H1 (cell line): Measurements from ENCODE around the gene AZI2. TPM values are rescaled to one million over a fixed set of nuclear protein-coding genes. Genes with fewer than 3 reads are reported as not detected.

Source experiments
- CTCF ChIA-PET: fragments of 300-600 bp; sonication (Branson Sonifier 250); formaldehyde crosslinking; loops from one replicate; lab custom pipeline; 2021; ENCODE audit not compliant: partially characterized antibody; lab: Charles Lee
- POLR2A ChIA-PET: fragments of 300-600 bp; sonication (Branson Sonifier 250); formaldehyde crosslinking; loops from one replicate; lab custom pipeline; 2021; ENCODE audit warnings: inconsistent platforms; ENCODE audit not compliant: partially characterized antibody; lab: Charles Lee
- DNase-seq, 2 experiments: peaks; one replicate each; pipeline versions ENCODE4 v3.0.0 to v3.0.0-alpha.2; 2010 to 2022; ENCODE audit warnings: low spot score in 2 of 2, low read depth in 1 of 2, mixed read lengths in 1 of 2
- FAIRE-seq: peaks from 2 replicates; lab custom pipeline; 2011; peaks lifted over from hg19 to GRCh38; lab: Jason Lieb, UNC
- H2AFZ ChIP-seq: 2 replicates; pipeline ENCODE4 v1.8.1; 2012; ENCODE audit warnings: low read length, inconsistent platforms
- H2AK5ac ChIP-seq: 2 replicates; pipeline ENCODE4 v1.6.1; 2013; ENCODE audit warnings: low read depth, low read length
- H2BK120ac ChIP-seq: replicated peaks from 2 replicates; pipeline ENCODE3; 2013; ENCODE audit warnings: low read depth, low read length, inconsistent platforms
- H2BK12ac ChIP-seq: 2 replicates; pipeline ENCODE4 v1.6.1; 2013; ENCODE audit warnings: low read depth, low read length
- H2BK15ac ChIP-seq: 2 replicates; pipeline ENCODE4 v1.6.1; 2013; ENCODE audit warnings: low read length
- H2BK20ac ChIP-seq: 2 replicates; pipeline ENCODE4 v1.6.1; 2013; ENCODE audit warnings: low read length
- H2BK5ac ChIP-seq: 2 replicates; pipeline ENCODE4 v1.6.1; 2013; ENCODE audit warnings: low read depth, low read length
- H3K14ac ChIP-seq: 2 replicates; pipeline ENCODE4 v1.6.1; 2013; ENCODE audit warnings: inconsistent platforms; ENCODE audit not compliant: insufficient read length
- H3K18ac ChIP-seq: 2 replicates; pipeline ENCODE4 v1.6.1; 2013; ENCODE audit warnings: low read length; ENCODE audit errors: extremely low read depth
- H3K23ac ChIP-seq: 2 replicates; pipeline ENCODE4 v1.6.1; 2013; ENCODE audit warnings: inconsistent platforms; ENCODE audit not compliant: insufficient read length
- H3K23me2 ChIP-seq: 2 replicates; pipeline ENCODE4 v1.6.1; 2013; ENCODE audit warnings: low read depth, low read length
- H3K27ac ChIP-seq: 2 replicates; pipeline ENCODE4 v1.6.1; 2011; ENCODE audit warnings: low read depth, low read length, inconsistent platforms
- H3K27me3 ChIP-seq, 4 experiments: replicated peaks in 1 of 4; 1 replicate in 1 of 4; 2 replicates in 3 of 4; pipeline versions ENCODE4 v1.6.1 to v1.8.1; 2011 to 2013; ENCODE audit warnings: low read length in 3 of 4, mild to moderate bottlenecking in 3 of 4, inconsistent platforms in 2 of 4, mixed read lengths in 2 of 4, moderate library complexity in 1 of 4; ENCODE audit not compliant: control insufficient read depth in 3 of 4, insufficient read depth in 3 of 4; ENCODE audit errors: extremely low read depth in 1 of 4
- H3K36me3 ChIP-seq, 4 experiments: 2 replicates each; pipeline versions ENCODE4 v1.6.1 to v1.8.1; 2011 to 2013; ENCODE audit warnings: mild to moderate bottlenecking in 4 of 4, low read length in 3 of 4, moderate library complexity in 2 of 4, control low read depth in 1 of 4, inconsistent platforms in 1 of 4; ENCODE audit not compliant: insufficient read depth in 4 of 4, control insufficient read depth in 2 of 4
- H3K4ac ChIP-seq: replicated peaks from 2 replicates; pipeline ENCODE3; 2013; ENCODE audit warnings: low read length, low read depth, mixed read lengths, inconsistent platforms; ENCODE audit not compliant: insufficient read length
- H3K4me1 ChIP-seq, 4 experiments: replicated peaks in 1 of 4; 1 replicate in 1 of 4; 2 replicates in 3 of 4; pipeline versions ENCODE4 v1.6.1 to v1.8.1; 2011 to 2013; ENCODE audit warnings: low read length in 3 of 4, inconsistent platforms in 2 of 4, mixed read lengths in 1 of 4; ENCODE audit not compliant: insufficient read depth in 4 of 4, control insufficient read depth in 3 of 4
- H3K4me2 ChIP-seq, 2 experiments: 2 replicates each; pipeline versions ENCODE4 v1.6.1 to v1.8.1; 2011 to 2013; ENCODE audit warnings: low read depth in 2 of 2, low read length in 2 of 2, control low read depth in 1 of 2, inconsistent platforms in 1 of 2, mild to moderate bottlenecking in 1 of 2; ENCODE audit not compliant: insufficient read depth in 1 of 2
- H3K4me3 ChIP-seq, 4 experiments: fragments of 200-600, 300-600 bp in 1 of 4; sonication (generic), shearing (Covaris generic), sonication (Bioruptor Twin) in 1 of 4; 2 replicates each; pipeline versions ENCODE4 v1.5.1 to v1.8.1; 2011 to 2016; ENCODE audit warnings: low read length in 4 of 4, low read depth in 3 of 4, control low read depth in 2 of 4, inconsistent platforms in 2 of 4, mild to moderate bottlenecking in 2 of 4, mixed read lengths in 1 of 4, moderate library complexity in 1 of 4; ENCODE audit not compliant: insufficient read depth in 2 of 4; ENCODE audit errors: extremely low read depth in 1 of 4
- H3K56ac ChIP-seq: replicated peaks from 2 replicates; pipeline ENCODE3; 2013; ENCODE audit warnings: low read depth, mild to moderate bottlenecking, mixed read lengths, low read length, inconsistent platforms; ENCODE audit not compliant: insufficient read length
- H3K79me1 ChIP-seq: 2 replicates; pipeline ENCODE4 v1.6.1; 2013; ENCODE audit warnings: low read depth, low read length, control low read depth
- H3K79me2 ChIP-seq, 2 experiments: 2 replicates each; pipeline versions ENCODE4 v1.6.1 to v1.8.1; 2012 to 2013; ENCODE audit warnings: low read length in 2 of 2, mild to moderate bottlenecking in 2 of 2, inconsistent platforms in 1 of 2; ENCODE audit not compliant: insufficient read depth in 2 of 2, control insufficient read depth in 1 of 2
- H3K9ac ChIP-seq, 4 experiments: replicated peaks in 1 of 4; 1 replicate in 1 of 4; 2 replicates in 3 of 4; pipeline versions ENCODE4 v1.6.1 to v1.8.1; 2011 to 2013; ENCODE audit warnings: low read depth in 3 of 4, low read length in 3 of 4, control low read depth in 2 of 4, mild to moderate bottlenecking in 2 of 4, moderate library complexity in 2 of 4, inconsistent platforms in 1 of 4; ENCODE audit errors: extremely low read depth in 1 of 4
- H3K9me3 ChIP-seq, 2 experiments: 2 replicates each; pipeline versions ENCODE4 v1.6.1 to v1.8.1; 2012 to 2013; ENCODE audit warnings: mild to moderate bottlenecking in 2 of 2, moderate library complexity in 2 of 2, control low read depth in 1 of 2, inconsistent platforms in 1 of 2, low read depth in 1 of 2, low read length in 1 of 2, mixed read lengths in 1 of 2; ENCODE audit not compliant: insufficient read depth in 2 of 2
- H4K20me1 ChIP-seq, 2 experiments: replicated peaks in 1 of 2; 2 replicates each; pipeline versions ENCODE3 to v1.8.1; 2011 to 2013; ENCODE audit warnings: inconsistent platforms in 2 of 2, low read length in 2 of 2, mild to moderate bottlenecking in 1 of 2; ENCODE audit not compliant: insufficient read depth in 2 of 2, control insufficient read depth in 1 of 2
- H4K5ac ChIP-seq: 2 replicates; pipeline ENCODE4 v1.6.1; 2013; ENCODE audit warnings: low read length, low read depth, mixed read lengths, inconsistent platforms; ENCODE audit not compliant: insufficient read length
- H4K8ac ChIP-seq: 2 replicates; pipeline ENCODE4 v1.8.0; 2013; ENCODE audit warnings: mild to moderate bottlenecking, moderate library complexity, low read length, inconsistent platforms; ENCODE audit not compliant: insufficient read depth; ENCODE audit errors: extremely low read depth
- H4K91ac ChIP-seq: replicated peaks from 2 replicates; pipeline ENCODE3; 2013; ENCODE audit warnings: low read length, mixed read lengths, inconsistent platforms; ENCODE audit not compliant: insufficient read length
- CBX8 ChIP-seq: fragments of 300-800, 300-1000 bp; sonication (generic); IDR thresholded peaks from 2 replicates; pipeline ENCODE4 v1.7.1; 2016; ENCODE audit warnings: low read depth, low read length, borderline replicate concordance
- CEBPB ChIP-seq: IDR thresholded peaks from 2 replicates; pipeline ENCODE4 v1.6.1; 2012; ENCODE audit warnings: low read depth, low read length
- CREB1 ChIP-seq: IDR thresholded peaks from 2 replicates; pipeline ENCODE4 v1.6.1; 2012; ENCODE audit warnings: inconsistent platforms
- CTBP2 ChIP-seq: IDR thresholded peaks from 2 replicates; pipeline ENCODE4 v1.7.0; 2011; ENCODE audit warnings: borderline replicate concordance, mild to moderate bottlenecking, moderate library complexity, mixed read lengths, low read length; ENCODE audit not compliant: insufficient read depth, insufficient read length
- GABPA ChIP-seq: IDR thresholded peaks from 2 replicates; pipeline ENCODE4 v1.6.1; 2011; ENCODE audit warnings: mild to moderate bottlenecking, low read length, moderate library complexity, borderline replicate concordance; ENCODE audit not compliant: insufficient read depth
- PHF8 ChIP-seq: fragments of 200-600 bp; sonication (generic); conservative IDR thresholded peaks from 2 replicates; pipeline ENCODE4 v1.7.1; 2012; ENCODE audit warnings: low read depth, mild to moderate bottlenecking, inconsistent platforms, low read length, moderate library complexity
- RAD21 ChIP-seq, 2 experiments: IDR thresholded peaks in 1 of 2; conservative IDR thresholded peaks in 1 of 2; 2 replicates each; pipeline ENCODE4 v1.6.1; 2011; ENCODE audit warnings: low read depth in 2 of 2, low read length in 2 of 2, improper control_type of control experiment in 1 of 2, inconsistent platforms in 1 of 2, mild to moderate bottlenecking in 1 of 2, moderate library complexity in 1 of 2
- RNF2 ChIP-seq: fragments of 200-900, 300-1000 bp; sonication (generic); IDR thresholded peaks from 2 replicates; pipeline ENCODE4 v1.7.1; 2016; ENCODE audit warnings: borderline replicate concordance, low read depth, mild to moderate bottlenecking, antibody characterized with exemption, low read length; ENCODE audit not compliant: poor library complexity, severe bottlenecking; ENCODE audit errors: missing control alignments
- SIRT6 ChIP-seq: IDR thresholded peaks from one replicate; pipeline ENCODE4 v1.7.1; 2012; ENCODE audit warnings: low read length, inconsistent platforms
- SP1 ChIP-seq: IDR thresholded peaks from 2 replicates; pipeline ENCODE4 v1.6.1; 2011; ENCODE audit warnings: low read depth, low read length
- SP4 ChIP-seq: IDR thresholded peaks from 2 replicates; pipeline ENCODE4 v1.6.1; 2012; ENCODE audit warnings: low read length, inconsistent platforms
- SRF ChIP-seq: IDR thresholded peaks from 2 replicates; pipeline ENCODE4 v1.6.1; 2011; ENCODE audit warnings: mild to moderate bottlenecking, low read depth, low read length, moderate library complexity
- SUZ12 ChIP-seq: fragments of 200-600 bp; sonication (generic); IDR thresholded peaks from 2 replicates; pipeline ENCODE4 v1.6.1; 2012; ENCODE audit warnings: mild to moderate bottlenecking, inconsistent platforms, low read length, moderate library complexity, mixed read lengths
- TEAD4 ChIP-seq: IDR thresholded peaks from 2 replicates; pipeline ENCODE4 v1.6.1; 2012; ENCODE audit warnings: low read depth, low read length, inconsistent platforms, mixed read lengths
- polyA plus RNA-seq, 7 experiments: library from polyadenylated mRNA; depleted of rRNA in 3 of 7; stranded (reverse) in 5 of 7; unstranded in 2 of 7; fragments of >200 nt in 5 of 7; fragments of 200-250 nt in 2 of 7; gene quantifications; 1 replicate in 5 of 7; 2 replicates in 1 of 7; 4 replicates in 1 of 7; pipeline versions ENCODE4 v1.2.1 to v1.2.3, GENCODE V29; 2011 to 2013; ENCODE audit warnings: missing spikeins in 2 of 7, mixed read lengths in 2 of 7
- total RNA-seq: library from RNA; stranded (reverse); fragmentation: NEBNext Ultra II Directional; extraction: Animal tissue kit (Norgen Biotek cat#: 25700); gene quantifications from 2 replicates; pipeline ENCODE4 v1.2.1, GENCODE V29; 2021
- TF ChIP-seq, protein P1 (sequence below): IDR thresholded peaks from 2 replicates; pipeline ENCODE4 v1.6.1; 2011; ENCODE audit warnings: low read depth, mild to moderate bottlenecking, low read length; ENCODE audit not compliant: insufficient read depth

AZI2 gene
- total and polyA plus RNA-seq, 2 of the 8 experiments (the other 6 are each of a cell fraction or from before 2014, with no cell fraction given): 17.4 to 39.2 TPM

DNA sequence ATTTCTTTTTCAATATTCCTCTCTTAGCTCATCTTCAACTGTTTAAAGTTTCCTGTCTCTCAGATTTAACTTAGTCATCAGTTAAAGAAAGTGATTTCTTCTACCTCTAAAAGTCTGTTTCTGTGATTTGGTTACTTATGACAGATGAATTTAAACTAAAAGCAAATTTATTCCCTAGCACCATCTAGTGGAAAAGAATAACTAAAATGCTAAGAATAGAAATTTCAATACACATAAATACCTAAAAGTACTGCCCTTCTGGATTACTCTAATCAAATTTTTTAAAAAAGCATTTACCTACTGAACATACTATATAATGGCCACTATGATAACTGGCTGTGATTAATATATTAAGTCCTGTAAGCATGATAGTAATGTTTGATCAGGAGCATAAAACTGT, 14.1 kb downstream of the AZI2 start:
- H4K91ac ChIP-seq: no peak overlapping the region
- H3K4me1 ChIP-seq: no peaks in the 10 kb centered on the region
- ChIA-PET CTCF (interaction anchor here (0.8 to 2.5 kb wide), 7 partner anchors 8 to 623 kb away, joined by 3 to 10 read pairs (median 6); partner anchors contain the start of genes AZI2, EOMES and ZCWPW2), POLR2A (no interaction called here)
- H3K23ac ChIP-seq: no peak overlapping the region
- H3K56ac ChIP-seq: no peak overlapping the region
- H2AFZ ChIP-seq: no peak overlapping the region
- no peak overlapping the region for H4K5ac ChIP-seq
- no peak overlapping the region for H2BK15ac ChIP-seq
- no peaks in the 10 kb centered on the region for H3K79me2 ChIP-seq
- no peak for TF ChIP-seq SIRT6
- no peak for TF ChIP-seq SUZ12
- TF ChIP-seq RNF2: no peak
- TF ChIP-seq CBX8: no peak
- no peak for TF ChIP-seq CEBPB
- TF ChIP-seq CTBP2: no peak
- no peak for TF ChIP-seq RAD21 (IDR thresholded peaks at IDR 0.05 in 1 of 2, conservative IDR thresholded peaks at IDR 0.05 in 1 of 2; ENCODE audit: low read depth in 2 of 2, low read length in 2 of 2)
- TF ChIP-seq, protein P1, sequence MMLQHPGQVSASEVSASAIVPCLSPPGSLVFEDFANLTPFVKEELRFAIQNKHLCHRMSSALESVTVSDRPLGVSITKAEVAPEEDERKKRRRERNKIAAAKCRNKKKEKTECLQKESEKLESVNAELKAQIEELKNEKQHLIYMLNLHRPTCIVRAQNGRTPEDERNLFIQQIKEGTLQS: no peak
- no peak for TF ChIP-seq SRF
- TF ChIP-seq GABPA: no peak
- no peak for TF ChIP-seq CREB1
- no peak for TF ChIP-seq PHF8
- no peak for TF ChIP-seq TEAD4
- TF ChIP-seq SP4: no peak
- no peak for TF ChIP-seq SP1
- H3K4me2 ChIP-seq: no peak overlapping the region
- FAIRE-seq: no peak
- no peak overlapping the region for H3K14ac ChIP-seq
- no peak overlapping the region for H3K4me3 ChIP-seq
- H3K36me3 ChIP-seq: peaks cover 0 to 15% (median 2%) of the 10 kb centered on the region in 4 experiments; a peak in 3 of 8 replicates
- H3K9me3 ChIP-seq: no peaks in the 10 kb centered on the region
- H2BK20ac ChIP-seq: no peak overlapping the region
- no peak overlapping the region for H2AK5ac ChIP-seq
- no peaks in the 10 kb centered on the region for H3K79me1 ChIP-seq
- no peak overlapping the region for H3K18ac ChIP-seq
- DNase-seq: no peak
- no peak overlapping the region for H2BK120ac ChIP-seq
- no peak overlapping the region for H2BK12ac ChIP-seq
- H2BK5ac ChIP-seq: no peak overlapping the region
- no peak overlapping the region for H3K9ac ChIP-seq
- H4K8ac ChIP-seq: no peak overlapping the region
- H3K27ac ChIP-seq: no peak overlapping the region
- H3K27me3 ChIP-seq: no peaks in the 10 kb centered on the region
- H3K4ac ChIP-seq: no peak overlapping the region
- no peaks in the 10 kb centered on the region for H3K23me2 ChIP-seq
- H4K20me1 ChIP-seq: no peaks in the 10 kb centered on the region
